B cell (primary cell): ENCODE results near the gene SLC50A1.

Experiments
- CTCF ChIP-seq: fragments of 200-600 bp; IDR thresholded peaks from one replicate; pipeline ENCODE4 v1.8.0; 2022; ENCODE audit warnings: antibody characterized with exemption, mild to moderate bottlenecking
- EZH2 ChIP-seq: IDR thresholded peaks from 2 replicates; pipeline ENCODE4 v1.6.1; 2012; ENCODE audit warnings: borderline replicate concordance, low read depth, mild to moderate bottlenecking, moderate library complexity, low read length; ENCODE audit not compliant: insufficient read depth, poor library complexity, severe bottlenecking

DNA sequence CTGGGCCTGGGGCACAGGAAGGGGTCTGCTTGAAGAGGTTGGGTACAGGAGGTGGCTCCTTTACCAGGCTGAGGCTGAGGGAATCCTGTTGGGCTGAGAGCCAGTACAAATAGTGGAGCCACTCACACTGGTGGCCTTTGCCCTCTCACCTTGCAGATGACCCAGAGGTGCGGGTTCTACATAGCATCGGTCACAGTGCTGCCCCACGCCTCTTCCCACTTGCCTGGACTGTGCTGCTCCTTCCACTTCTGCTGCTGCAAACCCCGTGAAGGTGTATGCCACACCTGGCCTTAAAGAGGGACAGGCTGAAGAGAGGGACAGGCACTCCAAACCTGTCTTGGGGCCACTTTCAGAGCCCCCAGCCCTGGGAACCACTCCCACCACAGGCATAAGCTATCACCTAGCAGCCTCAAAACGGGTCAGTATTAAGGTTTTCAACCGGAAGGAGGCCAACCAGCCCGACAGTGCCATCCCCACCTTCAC lies 1.8 kb upstream of the SLC50A1 start:
- TF ChIP-seq CTCF (no peak), EZH2 (no peak)
